Measurements from ENCODE around the gene EEF1AKMT3. TPM values are rescaled to one million over a fixed set of nuclear protein-coding genes. Genes with fewer than 3 reads are reported as not detected.

The EEF1AKMT3 gene
- total RNA-seq, 1 experiment from 2014 or later = 5.0 TPM

- TF ChIP-seq ZBTB33 (IDR thresholded peaks at IDR 0.05; ENCODE audit: extremely low read depth, insufficient replicate concordance, low read length) (no peak), ZNF274 (IDR thresholded peaks at IDR 0.05; ENCODE audit: low read depth, low read length) (no peak)
These were observed 17.3 kb upstream of the EEF1AKMT3 start (continued) for GRCh38 chr12:57755194-57755453.

- H3K4me1 ChIP-seq (ENCODE audit: control insufficient read depth in 1 of 2, insufficient read depth in 2 of 2, low read length in 2 of 2) = peaks cover 20 to 44% of the 10 kb centered on the region in 2 experiments
- no peaks in the 10 kb centered on the region for H3K9me3 ChIP-seq (ENCODE audit: control insufficient read depth in 1 of 2, insufficient read depth in 1 of 2, low read depth in 1 of 2, low read length in 2 of 2)
- peak overlapping the region; percentile 93 for H3K4me2 ChIP-seq (ENCODE audit: low read length)
- no peak for DNase-seq (ENCODE audit: low read depth, low spot score)
- TF ChIP-seq ZNF274 (IDR thresholded peaks at IDR 0.05; ENCODE audit: low read depth, low read length) (no peak), ZFX (IDR thresholded peaks at IDR 0.05) (peak; percentile 60)
- no peaks in the 10 kb centered on the region for H3K27me3 ChIP-seq (ENCODE audit: insufficient read depth, low read length)
- ChIA-PET CTCF (interaction anchor here (1.6 to 2.3 kb wide), 2 partner anchors 11 to 16 kb away, joined by 6 to 51 read pairs; partner anchors contain the start of genes CYP27B1, EEF1AKMT3 and METTL1), RAD21 (ENCODE audit: low non-redundant PET in 1 of 2, low total read pairs in 2 of 2, uncharacterized antibody in 2 of 2, unreplicated experiment in 2 of 2) (no interaction called here), POLR2A (interaction anchor here (0.6 kb wide), 1 partner anchor 542 kb away, joined by 3 read pairs; no protein-coding TSS in a partner anchor)
- H3K4me3 ChIP-seq (replicated peaks in 1 of 2; ENCODE audit: low read depth in 1 of 2, low read length in 2 of 2) = peak overlapping the region; percentile 59 to 64
- no peak for ATAC-seq
- peak overlapping the region; percentile 48 for H3K9ac ChIP-seq (ENCODE audit: low read length)
- no peak overlapping the region for H2AFZ ChIP-seq (ENCODE audit: low read depth, low read length, poor library complexity, severe bottlenecking)
- intact Hi-C loops (cut with micrococcal nuclease) = no loop called here
- H3K9me2 ChIP-seq (ENCODE audit: insufficient read depth) = no peaks in the 10 kb centered on the region
- H3K27ac ChIP-seq (ENCODE audit: low read depth, low read length) = peak overlapping the region; percentile 58; the same call in 1 of the 2 replicates
- H4K20me1 ChIP-seq (ENCODE audit: insufficient read depth) = no peaks in the 10 kb centered on the region
- H3K79me2 ChIP-seq (ENCODE audit: insufficient read depth, low read length) = peaks cover 15% of the 10 kb centered on the region
- peaks cover 0 to 5% of the 10 kb centered on the region in 2 experiments; a peak in 1 of 4 replicates for H3K36me3 ChIP-seq (ENCODE audit: control insufficient read depth in 1 of 2, insufficient read depth in 2 of 2, low read length in 2 of 2)
- no TSS peak for BruUV-seq (replicated peaks)
These were observed 16.7 kb upstream of the EEF1AKMT3 start for GRCh38 chr12:57755454-57756372.

Measured in HCT116 (cell line).